Karpas-422 (cell line): ENCODE measurements around the gene EMP1. TPM values are rescaled to one million over a fixed set of nuclear protein-coding genes. Genes with fewer than 3 reads are reported as not detected.
A peak's percentile ranks its signal among the peaks of the same experiment; 100 is the strongest.

ENCODE experiments used
- DNase-seq: peaks from one replicate; pipeline ENCODE4 v3.0.0-alpha.2; 2015
- H2AFZ ChIP-seq: fragments of 200-600 bp; sonication (generic); 2 replicates; pipeline ENCODE4 v1.6.1; 2014; ENCODE audit warnings: antibody characterized with exemption, low read length, mixed read lengths
- H3K27ac ChIP-seq: fragments of 200-600 bp; sonication (generic); 2 replicates; pipeline ENCODE4 v1.5.1; 2014; ENCODE audit warnings: mild to moderate bottlenecking, low read length, moderate library complexity
- H3K27me3 ChIP-seq: fragments of 200-600 bp; sonication (generic); 2 replicates; pipeline ENCODE4 v1.6.1; 2014; ENCODE audit warnings: low read length, mixed read lengths
- H3K36me3 ChIP-seq: fragments of 200-600 bp; sonication (generic); 2 replicates; pipeline ENCODE4 v1.6.1; 2014; ENCODE audit warnings: low read length, mixed read lengths; ENCODE audit not compliant: insufficient read depth
- H3K4me1 ChIP-seq: fragments of 200-600 bp; sonication (generic); 2 replicates; pipeline ENCODE4 v1.6.1; 2014; ENCODE audit warnings: mild to moderate bottlenecking, low read length, mixed read lengths
- H3K4me2 ChIP-seq: fragments of 200-600 bp; sonication (generic); 2 replicates; pipeline ENCODE4 v1.6.1; 2014; ENCODE audit warnings: low read length, low read depth, mild to moderate bottlenecking; ENCODE audit not compliant: poor library complexity, severe bottlenecking
- H3K4me3 ChIP-seq: fragments of 200-600 bp; sonication (generic); 2 replicates; pipeline ENCODE4 v1.5.1; 2014; ENCODE audit warnings: mild to moderate bottlenecking, antibody characterized with exemption, low read length, mixed read lengths
- H3K79me2 ChIP-seq: fragments of 200-600 bp; sonication (generic); 2 replicates; pipeline ENCODE4 v1.6.1; 2014; ENCODE audit warnings: mild to moderate bottlenecking, low read length, mixed read lengths
- H3K9ac ChIP-seq: fragments of 200-600 bp; sonication (generic); 2 replicates; pipeline ENCODE4 v1.6.0; 2014; ENCODE audit warnings: low read length
- H3K9me2 ChIP-seq: fragments of 200-600 bp; sonication (generic), shearing (Covaris generic); replicated peaks from 2 replicates; pipeline ENCODE4 v1.6.0; 2014; ENCODE audit warnings: mild to moderate bottlenecking, low read length, moderate library complexity; ENCODE audit not compliant: insufficient read depth
- H3K9me3 ChIP-seq: fragments of 300-700, 200-600 bp; sonication (generic); 2 replicates; pipeline ENCODE4 v1.6.1; 2014; ENCODE audit warnings: low read length, mixed read lengths
- H4K20me1 ChIP-seq: fragments of 200-600 bp; sonication (generic); 2 replicates; pipeline ENCODE4 v1.6.1; 2014; ENCODE audit warnings: mild to moderate bottlenecking, antibody characterized with exemption, low read length, low read depth; ENCODE audit not compliant: insufficient read depth
- total RNA-seq: library from RNA; depleted of rRNA; stranded (reverse); fragments of >200 nt; shearing (Covaris generic); gene quantifications from 2 replicates; pipeline ENCODE4 v1.2.3, GENCODE V29; 2014; ENCODE audit warnings: low replicate concordance

The EMP1 gene
- total RNA-seq, 1 experiment from 2014 or later = not detected

- no peak overlapping the region for H3K4me3 ChIP-seq
- no peak overlapping the region for H3K27ac ChIP-seq
- DNase-seq = no peak
- H4K20me1 ChIP-seq = no peaks in the 10 kb centered on the region
- H3K27me3 ChIP-seq = no peaks in the 10 kb centered on the region
- H3K79me2 ChIP-seq = no peaks in the 10 kb centered on the region
- H3K9me2 ChIP-seq = no peaks in the 10 kb centered on the region
- no peaks in the 10 kb centered on the region for H3K36me3 ChIP-seq
- H3K9me3 ChIP-seq = no peaks in the 10 kb centered on the region
- no peak overlapping the region for H2AFZ ChIP-seq
- no peaks in the 10 kb centered on the region for H3K4me1 ChIP-seq
- H3K4me2 ChIP-seq = no peak overlapping the region
- no peak overlapping the region for H3K9ac ChIP-seq
Measured at GRCh38 chr12:13197032-13197431, 506 bp downstream of the EMP1 start.

GRCh38 chr12:13197526-13198143, 1.1 kb downstream of the EMP1 start:
- H2AFZ ChIP-seq = no peak overlapping the region
- H3K27me3 ChIP-seq = no peaks in the 10 kb centered on the region
- no peaks in the 10 kb centered on the region for H3K4me1 ChIP-seq
- DNase-seq = no peak
- H3K4me3 ChIP-seq = no peak overlapping the region
- no peaks in the 10 kb centered on the region for H3K9me2 ChIP-seq
- H3K9ac ChIP-seq = no peak overlapping the region
- H3K4me2 ChIP-seq = no peak overlapping the region
- H3K27ac ChIP-seq = no peak overlapping the region
- no peaks in the 10 kb centered on the region for H3K79me2 ChIP-seq
- no peaks in the 10 kb centered on the region for H3K9me3 ChIP-seq
- H3K36me3 ChIP-seq = no peaks in the 10 kb centered on the region
- H4K20me1 ChIP-seq = no peaks in the 10 kb centered on the region

- Histone ChIP-seq H3K4me2 (no peak overlapping the region), H3K4me1 (no peaks in the 10 kb centered on the region), H3K9me2 (no peaks in the 10 kb centered on the region), H3K27me3 (no peaks in the 10 kb centered on the region), H3K79me2 (no peaks in the 10 kb centered on the region), H3K36me3 (no peaks in the 10 kb centered on the region), H3K4me3 (no peak overlapping the region), H2AFZ (no peak overlapping the region), H3K9me3 (no peaks in the 10 kb centered on the region), H4K20me1 (no peaks in the 10 kb centered on the region), H3K27ac (no peak overlapping the region), H3K9ac (no peak overlapping the region)
- DNase-seq = no peak
Measured at GRCh38 chr12:13198241-13198640, 1.7 kb downstream of the EMP1 start.

- H3K9me3 ChIP-seq = no peaks in the 10 kb centered on the region
- DNase-seq = no peak
- H2AFZ ChIP-seq = no peak overlapping the region
- no peak overlapping the region for H3K4me2 ChIP-seq
- H3K9ac ChIP-seq = no peak overlapping the region
- H3K36me3 ChIP-seq = no peaks in the 10 kb centered on the region
- H3K27ac ChIP-seq = no peak overlapping the region
- H3K27me3 ChIP-seq = no peaks in the 10 kb centered on the region
- no peaks in the 10 kb centered on the region for H3K4me1 ChIP-seq
- no peak overlapping the region for H3K4me3 ChIP-seq
- no peaks in the 10 kb centered on the region for H4K20me1 ChIP-seq
- no peaks in the 10 kb centered on the region for H3K9me2 ChIP-seq
- H3K79me2 ChIP-seq = no peaks in the 10 kb centered on the region
Measured at GRCh38 chr12:13198876-13199275, 2.4 kb downstream of the EMP1 start.

GRCh38 chr12:13199592-13199991, 3.1 kb downstream of the EMP1 start:
- no peak for DNase-seq
- no peaks in the 10 kb centered on the region for H3K36me3 ChIP-seq
- no peaks in the 10 kb centered on the region for H3K4me1 ChIP-seq
- H2AFZ ChIP-seq = no peak overlapping the region
- H3K4me3 ChIP-seq = no peak overlapping the region
- H3K79me2 ChIP-seq = no peaks in the 10 kb centered on the region
- H3K27ac ChIP-seq = no peak overlapping the region
- no peak overlapping the region for H3K9ac ChIP-seq
- H3K9me3 ChIP-seq = no peaks in the 10 kb centered on the region
- no peaks in the 10 kb centered on the region for H3K27me3 ChIP-seq
- no peak overlapping the region for H3K4me2 ChIP-seq
- no peaks in the 10 kb centered on the region for H3K9me2 ChIP-seq
- H4K20me1 ChIP-seq = no peaks in the 10 kb centered on the region

GRCh38 chr12:13200841-13201240, 4.3 kb downstream of the EMP1 start:
- H3K27ac ChIP-seq = no peak overlapping the region
- DNase-seq = no peak
- H3K9ac ChIP-seq = no peak overlapping the region
- H3K36me3 ChIP-seq = no peaks in the 10 kb centered on the region
- no peaks in the 10 kb centered on the region for H3K79me2 ChIP-seq
- no peaks in the 10 kb centered on the region for H3K27me3 ChIP-seq
- H4K20me1 ChIP-seq = no peaks in the 10 kb centered on the region
- no peak overlapping the region for H2AFZ ChIP-seq
- H3K4me1 ChIP-seq = no peaks in the 10 kb centered on the region
- no peaks in the 10 kb centered on the region for H3K9me3 ChIP-seq
- no peaks in the 10 kb centered on the region for H3K9me2 ChIP-seq
- no peak overlapping the region for H3K4me3 ChIP-seq
- no peak overlapping the region for H3K4me2 ChIP-seq

- Histone ChIP-seq H3K9me3 (no peaks in the 10 kb centered on the region), H3K79me2 (no peaks in the 10 kb centered on the region), H3K9me2 (no peaks in the 10 kb centered on the region), H2AFZ (no peak overlapping the region), H3K27me3 (no peaks in the 10 kb centered on the region), H4K20me1 (no peaks in the 10 kb centered on the region), H3K4me3 (no peak overlapping the region), H3K4me1 (peaks cover 8% of the 10 kb centered on the region), H3K4me2 (no peak overlapping the region), H3K36me3 (no peaks in the 10 kb centered on the region), H3K9ac (no peak overlapping the region), H3K27ac (no peak overlapping the region)
- DNase-seq = peak; percentile 51
Measured at GRCh38 chr12:13203034-13203922, 6.8 kb downstream of the EMP1 start.

- Histone ChIP-seq H3K4me1 (peaks cover 18% of the 10 kb centered on the region), H3K4me3 (no peak overlapping the region), H3K27ac (no peak overlapping the region), H3K9me2 (no peaks in the 10 kb centered on the region), H3K79me2 (no peaks in the 10 kb centered on the region), H3K36me3 (no peaks in the 10 kb centered on the region), H4K20me1 (no peaks in the 10 kb centered on the region), H3K9ac (no peak overlapping the region), H3K9me3 (no peaks in the 10 kb centered on the region), H3K4me2 (no peak overlapping the region), H3K27me3 (no peaks in the 10 kb centered on the region), H2AFZ (no peak overlapping the region)
- no peak for DNase-seq
Measured at GRCh38 chr12:13204428-13204827, 7.9 kb downstream of the EMP1 start.
